GM12874 (cell line): ENCODE data around the gene BARHL1.

ENCODE experiments used
- CTCF ChIP-seq: IDR thresholded peaks from 2 replicates; pipeline ENCODE4 v1.5.1; 2011; ENCODE audit warnings: low read depth, mild to moderate bottlenecking, control low read depth, low read length, moderate library complexity; ENCODE audit not compliant: insufficient read depth

BARHL1 gene

GRCh38 chr9:132582276-132582785, at the start of gene BARHL1:
Gene BARHL1, plus strand, starts transcription at chr9:132582606. Its CDS starts 192 bp downstream, at chr9:132582798.
- TF ChIP-seq CTCF: no peak

GRCh38 chr9:132534832-132535231, 47.6 kb upstream of the BARHL1 start:
- TF ChIP-seq CTCF: no peak

- no peak for TF ChIP-seq CTCF
Observed at GRCh38 chr9:132536124-132536523, 46.3 kb upstream of the BARHL1 start.

- no peak for TF ChIP-seq CTCF
Observed at GRCh38 chr9:132537352-132537751, 45.1 kb upstream of the BARHL1 start.

GRCh38 chr9:132538071-132538470, 44.3 kb upstream of the BARHL1 start:
- no peak for TF ChIP-seq CTCF

- TF ChIP-seq CTCF: no peak
Observed at GRCh38 chr9:132539096-132539495, 43.3 kb upstream of the BARHL1 start.

GRCh38 chr9:132541051-132541450, 41.4 kb upstream of the BARHL1 start:
- TF ChIP-seq CTCF: no peak
